ENCODE data around the gene ADD2.

GRCh38 chr2:70708376-70709199, 59.4 kb downstream of the ADD2 start:
- TF ChIP-seq CTCF (conservative IDR thresholded peaks at IDR 0.05; ENCODE audit: low read depth, low read length) (no peak), EZH2 (IDR thresholded peaks at IDR 0.05; ENCODE audit: borderline replicate concordance, low read depth, low read length, poor library complexity, severe bottlenecking) (no peak)
